GM12891 (cell line): ENCODE results near the gene BRD7.
A peak's percentile ranks its signal among the peaks of the same experiment; 100 is the strongest.

Experiments used
- POLR2A ChIP-seq: IDR thresholded peaks from 2 replicates; pipeline ENCODE4 v1.6.1; 2011; ENCODE audit warnings: low read depth, low read length, control low read depth
- POLR2AphosphoS5 ChIP-seq: IDR thresholded peaks from 2 replicates; pipeline ENCODE4 v1.6.1; 2011; ENCODE audit warnings: low read depth, low read length, control low read depth
- TAF1 ChIP-seq: IDR thresholded peaks from 2 replicates; pipeline ENCODE4 v1.6.1; 2011; ENCODE audit warnings: low read depth, low read length, control low read depth

- TF ChIP-seq POLR2AphosphoS5 = no peak
- peak; percentile 9; the same call in 1 of the 2 replicates for TF ChIP-seq POLR2A
- no peak for TF ChIP-seq TAF1
These were observed 71.3 kb downstream of the BRD7 start for GRCh38 chr16:50297301-50298074.
